Muscle layer of colon (tissue), 2 donors: ENCODE measurements around the gene LPCAT1.
"Not testable (repeated sequence)": the region's sequence is repeated elsewhere in the genome, so short reads cannot be mapped to it uniquely, and the experiment has no call there.

ENCODE experiments used
- H3K27ac ChIP-seq: one replicate; pipeline ENCODE4 v1.7.0; 2013; ENCODE audit warnings: low read depth, mild to moderate bottlenecking, low read length, moderate library complexity
- H3K27me3 ChIP-seq, 2 donors: one replicate each; pipeline ENCODE4 v1.7.0; 2013; ENCODE audit warnings: low read length in 2 of 2, mild to moderate bottlenecking in 2 of 2; ENCODE audit not compliant: insufficient read depth in 2 of 2, control insufficient read depth in 1 of 2
- H3K36me3 ChIP-seq: one replicate; pipeline ENCODE4 v1.7.0; 2013; ENCODE audit warnings: mild to moderate bottlenecking, low read length; ENCODE audit not compliant: insufficient read depth
- H3K4me1 ChIP-seq: one replicate; pipeline ENCODE4 v1.7.0; 2013; ENCODE audit warnings: mild to moderate bottlenecking, low read length; ENCODE audit not compliant: insufficient read depth
- H3K4me3 ChIP-seq, 2 donors: one replicate each; pipeline ENCODE4 v1.7.0; 2013; ENCODE audit warnings: low read length in 2 of 2, low read depth in 1 of 2, mild to moderate bottlenecking in 1 of 2, moderate library complexity in 1 of 2
- H3K9ac ChIP-seq: one replicate; pipeline ENCODE4 v1.7.0; 2013; ENCODE audit warnings: low read length
- H3K9me3 ChIP-seq: one replicate; pipeline ENCODE4 v1.7.0; 2013; ENCODE audit warnings: mild to moderate bottlenecking, low read length
- donor health status: abdominal sarcoma.
- donor health status: Adenocarcinoma of cecum.

The LPCAT1 gene

GRCh38 chr5:1507961-1508658 lies 15.7 kb downstream of the LPCAT1 start:
- no peak overlapping the region for H3K27ac ChIP-seq
- peaks cover 4% of the 10 kb centered on the region for H3K4me1 ChIP-seq
- H3K27me3 ChIP-seq = no peaks in the 10 kb centered on the region
- H3K9ac ChIP-seq = no peak overlapping the region
- no peak overlapping the region for H3K4me3 ChIP-seq
- H3K9me3 ChIP-seq = no peaks in the 10 kb centered on the region
- no peaks in the 10 kb centered on the region for H3K36me3 ChIP-seq

GRCh38 chr5:1507457-1507856 lies 16.3 kb downstream of the LPCAT1 start:
- Histone ChIP-seq H3K27me3 (no peaks in the 10 kb centered on the region), H3K4me1 (peaks cover 4% of the 10 kb centered on the region), H3K36me3 (no peaks in the 10 kb centered on the region), H3K9me3 (no peaks in the 10 kb centered on the region), H3K9ac (no peak overlapping the region), H3K4me3 (no peak overlapping the region), H3K27ac (no peak overlapping the region)

- H3K4me1 ChIP-seq = peaks cover 4% of the 10 kb centered on the region
- H3K27ac ChIP-seq = no peak overlapping the region
- no peak overlapping the region for H3K4me3 ChIP-seq
- no peaks in the 10 kb centered on the region for H3K9me3 ChIP-seq
- no peaks in the 10 kb centered on the region for H3K36me3 ChIP-seq
- H3K27me3 ChIP-seq = no peaks in the 10 kb centered on the region
- H3K9ac ChIP-seq = no peak overlapping the region
Observed at GRCh38 chr5:1507014-1507375, 16.8 kb downstream of the LPCAT1 start.

DNA sequence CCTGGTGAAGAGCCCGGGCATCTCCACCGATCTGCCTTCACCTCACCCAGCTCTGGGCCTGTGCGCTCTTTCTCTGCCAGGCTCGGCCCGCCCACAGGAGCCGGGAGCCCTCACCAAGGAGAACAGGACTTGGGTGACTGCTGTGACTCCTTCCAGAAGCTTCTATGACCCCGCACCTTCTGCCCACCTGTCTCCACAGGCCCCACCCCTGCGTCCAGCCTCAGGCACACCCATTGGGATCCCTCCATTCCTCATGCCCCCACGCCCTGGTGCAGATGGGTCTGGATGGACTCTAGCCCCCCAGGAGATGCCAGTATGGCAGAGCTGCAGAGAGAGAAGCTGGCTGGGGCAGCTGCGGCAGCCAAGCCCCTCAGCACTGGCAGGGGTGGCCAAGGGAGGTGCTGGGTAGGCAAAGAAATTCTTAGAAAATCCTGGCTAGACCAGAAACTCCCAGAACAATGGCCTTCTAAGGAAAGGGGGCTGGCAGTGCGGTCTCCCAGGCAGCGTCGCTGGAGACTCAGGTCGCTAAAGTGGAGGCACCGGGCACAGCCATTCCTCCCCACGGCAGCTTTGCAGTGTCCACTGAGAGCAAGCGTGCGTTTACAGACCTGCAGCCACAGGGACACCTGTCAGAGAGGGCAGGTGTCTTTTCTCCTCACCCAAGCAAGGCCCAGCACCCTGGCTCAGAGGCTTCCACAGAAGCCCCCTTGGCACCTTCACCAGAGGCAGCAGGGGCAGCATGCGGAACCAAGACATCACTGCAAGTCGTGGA lies 17.3 kb downstream of the LPCAT1 start:
- peaks cover 4% of the 10 kb centered on the region for H3K4me1 ChIP-seq
- no peaks in the 10 kb centered on the region for H3K27me3 ChIP-seq
- no peak overlapping the region for H3K4me3 ChIP-seq
- H3K9ac ChIP-seq = no peak overlapping the region
- no peaks in the 10 kb centered on the region for H3K9me3 ChIP-seq
- no peak overlapping the region for H3K27ac ChIP-seq
- H3K36me3 ChIP-seq = no peaks in the 10 kb centered on the region

- H3K27ac ChIP-seq = no peak overlapping the region
- no peak overlapping the region for H3K4me3 ChIP-seq
- no peaks in the 10 kb centered on the region for H3K27me3 ChIP-seq
- peaks cover 9% of the 10 kb centered on the region for H3K4me1 ChIP-seq
- no peak overlapping the region for H3K9ac ChIP-seq
- H3K9me3 ChIP-seq = no peaks in the 10 kb centered on the region
- no peaks in the 10 kb centered on the region for H3K36me3 ChIP-seq
Observed at GRCh38 chr5:1505506-1506241, 18.1 kb downstream of the LPCAT1 start.

GRCh38 chr5:1505089-1505488 lies 18.7 kb downstream of the LPCAT1 start:
- not testable (repeated sequence) for H3K9ac ChIP-seq, H3K27me3 ChIP-seq, H3K36me3 ChIP-seq, H3K27ac ChIP-seq, H3K4me3 ChIP-seq, H3K9me3 ChIP-seq
- peaks cover 15% of the 10 kb centered on the region for H3K4me1 ChIP-seq

- no peak overlapping the region for H3K4me3 ChIP-seq
- peaks cover 20% of the 10 kb centered on the region for H3K4me1 ChIP-seq
- H3K27ac ChIP-seq = no peak overlapping the region
- no peaks in the 10 kb centered on the region for H3K9me3 ChIP-seq
- no peaks in the 10 kb centered on the region for H3K27me3 ChIP-seq
- H3K36me3 ChIP-seq = no peaks in the 10 kb centered on the region
- no peak overlapping the region for H3K9ac ChIP-seq
Observed at GRCh38 chr5:1504617-1505016, 19.1 kb downstream of the LPCAT1 start.

DNA sequence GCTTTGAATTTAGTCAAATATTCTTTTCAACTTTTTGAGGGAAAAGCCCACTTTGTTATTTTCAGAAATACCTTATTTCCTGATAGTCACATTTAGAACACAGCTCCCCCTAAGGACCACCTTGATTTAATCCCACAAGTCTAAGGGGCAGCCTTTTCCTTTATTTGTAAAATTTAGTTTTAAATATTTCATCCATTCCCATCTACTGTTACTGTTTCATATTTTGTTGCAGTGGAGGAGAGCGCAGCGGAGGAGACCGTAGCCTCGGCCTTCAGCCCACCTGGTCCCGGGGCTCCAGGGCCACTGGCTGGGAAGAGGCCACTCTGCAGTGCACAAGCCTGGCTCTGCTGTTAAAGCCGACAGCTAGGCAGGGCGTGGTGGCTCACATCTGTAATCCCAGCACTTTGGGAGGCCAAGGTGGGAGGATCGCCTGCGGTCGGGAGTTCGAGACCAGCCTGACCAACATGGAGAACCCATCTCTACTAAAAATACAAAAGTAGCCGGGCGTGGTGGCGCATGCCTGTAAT lies 19.6 kb downstream of the LPCAT1 start:
- H3K36me3 ChIP-seq = no peaks in the 10 kb centered on the region
- no peak overlapping the region for H3K4me3 ChIP-seq
- no peaks in the 10 kb centered on the region for H3K27me3 ChIP-seq
- no peak overlapping the region for H3K9ac ChIP-seq
- no peak overlapping the region for H3K27ac ChIP-seq
- H3K9me3 ChIP-seq = no peaks in the 10 kb centered on the region
- peaks cover 20% of the 10 kb centered on the region for H3K4me1 ChIP-seq

- Histone ChIP-seq H3K36me3 (no peaks in the 10 kb centered on the region), H3K27me3 (no peaks in the 10 kb centered on the region), H3K9ac (no peak overlapping the region), H3K9me3 (no peaks in the 10 kb centered on the region), H3K4me1 (peaks cover 20% of the 10 kb centered on the region), H3K4me3 (no peak overlapping the region), H3K27ac (no peak overlapping the region)
Observed at GRCh38 chr5:1503241-1504068, 20.3 kb downstream of the LPCAT1 start.

- peaks cover 20% of the 10 kb centered on the region for H3K4me1 ChIP-seq
- H3K27ac ChIP-seq = no peak overlapping the region
- H3K9ac ChIP-seq = no peak overlapping the region
- no peaks in the 10 kb centered on the region for H3K9me3 ChIP-seq
- H3K36me3 ChIP-seq = no peaks in the 10 kb centered on the region
- H3K4me3 ChIP-seq = no peak overlapping the region
- no peaks in the 10 kb centered on the region for H3K27me3 ChIP-seq
Observed at GRCh38 chr5:1502737-1503120, 21.0 kb downstream of the LPCAT1 start.
